Glomerular endothelial cell (primary cell): ENCODE measurements around the gene MGARP. TPM values are rescaled to one million over a fixed set of nuclear protein-coding genes. Genes with fewer than 3 reads are reported as not detected.

Experiments
- DNase-seq: peaks from one replicate; pipeline ENCODE4 v3.0.0-alpha.2; 2011; ENCODE audit warnings: low read depth, low spot score; ENCODE audit errors: extremely low read depth
- total RNA-seq: library from RNA; depleted of rRNA; stranded (reverse); fragments of >200 nt; gene quantifications from 2 replicates; pipeline ENCODE4 v1.2.3, GENCODE V29; 2015

Gene MGARP
- total RNA-seq, 1 donor from 2014 or later: 3.4 TPM

- DNase-seq: no peak
Measured at GRCh38 chr4:139246166-139246565, 33.9 kb downstream of the MGARP start.

- no peak for DNase-seq
Measured at GRCh38 chr4:139245590-139245989, 34.4 kb downstream of the MGARP start.

- no peak for DNase-seq
Measured at GRCh38 chr4:139243448-139244365, 36.3 kb downstream of the MGARP start.

GRCh38 chr4:139242511-139243051 is 37.4 kb downstream of the MGARP start:
- DNase-seq: no peak

- no peak for DNase-seq
Measured at GRCh38 chr4:139241784-139242151, 38.3 kb downstream of the MGARP start.

GRCh38 chr4:139241086-139241783 is 38.8 kb downstream of the MGARP start:
- DNase-seq: no peak

GRCh38 chr4:139239127-139239772 is 40.8 kb downstream of the MGARP start:
- no peak for DNase-seq

- DNase-seq: no peak
Measured at GRCh38 chr4:139234253-139234652, 45.8 kb downstream of the MGARP start.

GRCh38 chr4:139229534-139230039 is 50.4 kb downstream of the MGARP start:
- no peak for DNase-seq

GRCh38 chr4:139227729-139228404 is 52.2 kb downstream of the MGARP start:
- no peak for DNase-seq

- DNase-seq: no peak
Measured at GRCh38 chr4:139223682-139224317, 56.2 kb downstream of the MGARP start.

GRCh38 chr4:139222215-139222614 is 57.8 kb downstream of the MGARP start:
- DNase-seq: no peak

- no peak for DNase-seq
Measured at GRCh38 chr4:139221687-139222086, 58.3 kb downstream of the MGARP start.

GRCh38 chr4:139219450-139220055 is 60.5 kb downstream of the MGARP start:
- no peak for DNase-seq

Other genes with a start within 250 kb of the MGARP start
- gene ELF2, start 103.0 kb downstream of the MGARP start, total RNA-seq: 15.3 and 26.2 TPM in 2 replicates
- 24.0 and 29.5 TPM in 2 replicates for gene NAA15, start 21.3 kb upstream of the MGARP start, total RNA-seq
- 42.8 and 64.5 TPM in 2 replicates for gene NDUFC1, start 22.3 kb upstream of the MGARP start, total RNA-seq
- gene RAB33B, start 173.9 kb upstream of the MGARP start, total RNA-seq: 22.5 and 23.3 TPM in 2 replicates